Activated naive CD8-positive, alpha-beta T cell (primary cell): ENCODE measurements around the gene FNDC1.

Experiments used
- H3K27ac Mint-ChIP-seq: one replicate; pipeline ENCODE4 v1.8.0; 2021; ENCODE audit warnings: mixed read lengths
- H3K27me3 Mint-ChIP-seq: one replicate; pipeline ENCODE4 v1.8.0; 2021; ENCODE audit warnings: mixed read lengths
- H3K36me3 Mint-ChIP-seq: one replicate; pipeline ENCODE4 v1.8.0; 2021; ENCODE audit warnings: mixed read lengths
- H3K4me1 Mint-ChIP-seq: one replicate; pipeline ENCODE4 v1.8.0; 2021; ENCODE audit warnings: low read depth, mixed read lengths
- H3K4me3 Mint-ChIP-seq: one replicate; pipeline ENCODE4 v1.8.0; 2021; ENCODE audit warnings: mild to moderate bottlenecking, mixed read lengths
- H3K9me3 Mint-ChIP-seq: one replicate; pipeline ENCODE4 v1.8.0; 2021; ENCODE audit warnings: low read depth, mixed read lengths

FNDC1 gene

DNA sequence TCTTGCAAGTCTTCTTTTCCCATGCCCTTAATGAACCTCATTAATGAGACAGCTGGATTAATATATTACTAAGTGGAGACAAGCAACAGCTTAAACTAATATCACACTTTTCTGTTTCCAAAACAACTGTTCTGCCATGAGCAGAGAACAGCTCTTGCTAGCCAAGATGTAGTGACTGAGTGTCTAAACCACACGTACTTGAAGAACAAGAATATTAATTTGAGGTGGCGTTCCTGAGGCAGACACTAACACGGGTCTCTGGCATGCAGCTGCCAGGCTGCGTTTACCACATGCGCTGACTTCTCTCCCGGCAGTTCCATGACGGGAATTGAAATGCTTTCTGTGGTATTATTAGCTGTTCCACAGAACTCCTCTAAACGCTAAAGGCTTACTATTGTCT lies 80.6 kb downstream of the FNDC1 start:
- no peak overlapping the region for H3K4me3 Mint-ChIP-seq
- H3K27me3 Mint-ChIP-seq, result peaks cover 14% of the 10 kb centered on the region
- no peak overlapping the region for H3K27ac Mint-ChIP-seq
- no peaks in the 10 kb centered on the region for H3K4me1 Mint-ChIP-seq
- peaks cover 2% of the 10 kb centered on the region for H3K9me3 Mint-ChIP-seq
- H3K36me3 Mint-ChIP-seq, result peaks cover 1% of the 10 kb centered on the region

DNA sequence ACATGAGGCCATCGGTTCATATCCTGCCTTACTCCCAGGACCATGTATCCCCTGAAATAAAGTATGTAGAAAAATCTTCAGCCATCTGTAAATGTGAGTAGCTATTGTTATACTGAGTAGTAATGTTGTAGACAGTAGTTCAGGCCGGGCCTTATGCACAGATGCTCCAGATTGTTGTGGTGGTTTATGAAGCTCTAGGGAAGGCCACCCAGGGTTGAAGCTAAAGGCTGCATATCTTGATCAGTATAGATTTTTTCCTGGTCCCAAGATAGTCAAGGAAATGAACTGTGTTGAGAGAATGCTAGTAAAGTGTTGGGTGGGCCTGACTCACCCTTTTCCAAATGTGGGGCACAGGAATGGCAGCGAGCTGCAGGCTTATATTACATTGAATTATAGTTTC lies 81.4 kb downstream of the FNDC1 start:
- peaks cover 15% of the 10 kb centered on the region for H3K27me3 Mint-ChIP-seq

DNA sequence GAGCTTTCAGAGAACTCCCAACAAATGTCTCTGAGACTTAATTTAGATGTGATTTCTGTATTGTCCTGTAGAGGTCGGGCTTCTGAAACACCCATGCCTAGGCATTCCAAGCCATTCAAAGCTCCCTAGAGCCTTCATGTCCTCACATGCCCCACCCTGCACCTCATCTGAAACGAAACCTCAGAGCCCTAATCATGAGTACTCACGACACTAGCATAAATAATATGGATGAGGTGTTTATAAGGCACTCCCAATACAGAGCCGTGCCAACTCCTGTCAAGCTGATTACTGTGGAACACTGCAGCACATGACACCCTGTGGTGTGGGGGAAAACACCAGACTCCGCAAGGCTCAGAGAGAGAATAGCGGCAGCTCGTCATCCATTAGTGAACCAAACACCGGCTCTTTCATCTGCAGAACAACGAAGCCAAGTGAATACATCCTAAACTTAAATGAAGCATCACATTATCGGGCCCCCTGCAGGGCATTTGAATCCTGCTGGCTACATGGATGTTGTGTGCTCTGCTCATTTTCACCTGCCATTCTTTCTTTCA lies 83.8 kb downstream of the FNDC1 start:
- peaks cover 13% of the 10 kb centered on the region for H3K27me3 Mint-ChIP-seq
- H3K36me3 Mint-ChIP-seq, result no peaks in the 10 kb centered on the region
- H3K9me3 Mint-ChIP-seq, result no peaks in the 10 kb centered on the region
- no peak overlapping the region for H3K27ac Mint-ChIP-seq
- no peak overlapping the region for H3K4me3 Mint-ChIP-seq
- H3K4me1 Mint-ChIP-seq, result no peaks in the 10 kb centered on the region

More for the DNA sequence above, 81.4 kb downstream of the FNDC1 start:
- H3K9me3 Mint-ChIP-seq, result no peaks in the 10 kb centered on the region
- H3K4me3 Mint-ChIP-seq, result no peak overlapping the region
- no peaks in the 10 kb centered on the region for H3K4me1 Mint-ChIP-seq
- no peak overlapping the region for H3K27ac Mint-ChIP-seq
- no peaks in the 10 kb centered on the region for H3K36me3 Mint-ChIP-seq

DNA sequence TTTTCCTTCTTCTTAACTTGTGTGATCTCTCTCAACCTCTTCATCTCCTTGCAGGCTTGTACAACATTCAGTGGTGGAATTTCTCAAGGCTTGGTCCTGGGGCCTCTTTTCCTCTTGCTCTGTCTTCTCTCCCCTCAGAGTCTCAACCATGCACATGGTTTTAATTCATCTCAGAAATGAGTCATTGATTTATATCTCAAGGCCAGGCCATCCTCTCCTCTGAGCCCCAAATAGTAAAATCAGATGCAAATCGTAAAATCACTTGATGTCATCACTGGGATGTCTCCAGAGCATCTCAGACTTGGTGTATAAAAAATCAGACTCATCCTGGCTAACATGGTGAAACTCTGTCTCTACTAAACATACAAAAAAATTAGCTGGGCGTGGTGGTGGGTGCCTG lies 85.0 kb downstream of the FNDC1 start:
- H3K27ac Mint-ChIP-seq, result no peak overlapping the region
- no peak overlapping the region for H3K4me3 Mint-ChIP-seq
- H3K36me3 Mint-ChIP-seq, result no peaks in the 10 kb centered on the region
- no peaks in the 10 kb centered on the region for H3K9me3 Mint-ChIP-seq
- peaks cover 13% of the 10 kb centered on the region for H3K27me3 Mint-ChIP-seq
- no peaks in the 10 kb centered on the region for H3K4me1 Mint-ChIP-seq

DNA sequence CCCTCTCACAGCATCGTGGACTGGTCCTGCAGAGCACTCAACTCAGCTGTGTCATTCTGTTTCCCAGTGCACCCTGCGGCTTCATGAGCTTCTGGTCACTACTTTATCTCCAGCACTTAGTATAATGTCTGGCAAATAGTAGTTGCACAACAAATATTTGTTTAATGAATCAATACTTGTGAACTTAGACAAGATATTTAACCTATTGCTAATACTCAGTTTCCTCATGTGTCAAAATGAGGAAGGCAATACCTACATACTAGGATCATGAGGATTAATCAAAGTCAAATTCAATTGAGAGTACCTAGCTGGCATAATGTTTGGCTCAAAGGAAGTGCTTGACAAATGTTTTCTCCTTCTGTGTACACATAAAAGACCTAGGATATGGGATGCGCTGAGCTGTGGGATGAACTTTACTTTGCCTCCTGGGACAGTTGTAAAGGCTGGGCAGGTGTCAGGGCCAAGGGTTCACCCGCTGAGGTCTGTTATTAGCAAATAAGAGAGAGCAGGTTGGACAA lies 86.3 kb downstream of the FNDC1 start:
- no peaks in the 10 kb centered on the region for H3K36me3 Mint-ChIP-seq
- peaks cover 11% of the 10 kb centered on the region for H3K27me3 Mint-ChIP-seq

DNA sequence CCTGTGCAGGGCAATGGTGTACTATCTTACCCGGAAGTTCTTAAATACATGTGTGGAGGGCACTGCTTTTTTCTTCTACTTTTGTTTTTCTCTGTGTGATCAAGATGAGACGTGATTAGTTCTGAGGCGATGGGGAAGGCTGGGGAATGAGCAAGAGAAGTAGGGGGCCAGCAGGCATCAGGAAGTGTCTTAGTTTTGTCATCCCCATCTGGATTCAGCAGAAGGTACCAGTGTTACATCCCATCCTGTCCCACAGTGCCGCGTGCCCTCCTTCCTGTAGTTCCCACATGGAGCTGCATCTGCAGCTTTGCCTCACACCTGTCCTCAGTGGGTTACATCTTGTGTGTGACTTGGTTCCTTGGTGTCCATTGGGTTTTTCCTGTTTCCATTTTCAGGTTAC lies 86.9 kb downstream of the FNDC1 start:
- H3K27me3 Mint-ChIP-seq, result peaks cover 12% of the 10 kb centered on the region
- H3K4me1 Mint-ChIP-seq, result no peaks in the 10 kb centered on the region
- no peaks in the 10 kb centered on the region for H3K9me3 Mint-ChIP-seq
- no peaks in the 10 kb centered on the region for H3K36me3 Mint-ChIP-seq
- H3K4me3 Mint-ChIP-seq, result no peak overlapping the region
- H3K27ac Mint-ChIP-seq, result no peak overlapping the region

More for the DNA sequence above, 86.3 kb downstream of the FNDC1 start:
- Mint-ChIP-seq H3K9me3 (no peaks in the 10 kb centered on the region), H3K4me3 (no peak overlapping the region), H3K27ac (no peak overlapping the region), H3K4me1 (no peaks in the 10 kb centered on the region)

DNA sequence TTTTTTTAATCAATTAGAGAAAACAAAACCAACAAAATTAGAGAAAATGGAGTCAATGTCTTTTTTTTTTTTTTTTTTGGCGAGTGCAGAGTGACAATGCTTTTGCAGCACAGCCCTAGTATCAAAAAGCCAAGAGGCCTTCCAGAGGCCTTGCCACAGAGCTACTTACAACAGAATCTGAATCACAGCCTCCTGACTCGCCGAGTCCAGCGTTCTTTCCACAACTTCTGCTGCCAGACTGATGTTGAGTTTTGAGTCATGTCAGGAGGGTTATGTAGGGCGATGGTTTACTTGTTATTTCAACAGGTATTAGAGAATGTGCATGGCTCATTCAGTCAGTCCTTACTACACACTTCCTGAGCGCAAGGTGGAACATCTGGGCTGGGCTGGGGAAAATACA lies 88.6 kb downstream of the FNDC1 start:
- Mint-ChIP-seq H3K27me3 (peaks cover 12% of the 10 kb centered on the region), H3K27ac (no peak overlapping the region), H3K9me3 (no peaks in the 10 kb centered on the region)

DNA sequence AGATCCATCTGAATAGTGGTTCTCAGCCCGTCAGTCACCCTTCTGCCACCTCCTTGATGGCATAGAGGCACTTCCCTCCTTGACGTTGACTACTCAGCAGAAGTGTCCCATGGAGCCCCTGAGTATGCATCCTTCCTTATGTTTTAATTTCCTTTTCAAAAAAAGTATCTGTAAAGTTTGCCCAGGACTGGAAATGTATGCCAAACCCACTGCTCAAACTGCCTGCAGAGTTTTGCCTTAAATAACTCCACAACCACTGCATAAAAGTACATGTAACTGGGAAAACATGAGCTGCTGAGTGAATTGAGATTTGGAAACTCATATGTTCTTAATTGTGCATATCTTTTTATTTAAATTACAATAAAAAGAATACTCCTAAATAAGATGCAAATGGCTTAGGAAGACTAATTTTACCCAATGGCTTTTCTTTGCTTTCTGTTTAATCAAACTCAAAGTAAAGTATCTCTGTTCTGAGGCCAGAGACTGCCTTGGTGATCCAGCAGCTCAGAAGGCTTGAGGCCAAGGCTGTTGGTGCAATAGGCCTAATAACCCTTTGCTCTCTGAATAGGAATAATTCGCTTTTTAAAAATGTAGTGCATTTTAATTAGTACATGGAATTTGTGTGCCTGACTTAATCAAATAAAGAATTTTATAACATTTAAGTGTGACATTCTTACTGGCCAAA lies 90.4 kb downstream of the FNDC1 start:
- no peaks in the 10 kb centered on the region for H3K36me3 Mint-ChIP-seq
- H3K4me1 Mint-ChIP-seq, result no peaks in the 10 kb centered on the region
- H3K9me3 Mint-ChIP-seq, result no peaks in the 10 kb centered on the region
- H3K27ac Mint-ChIP-seq, result no peak overlapping the region
- H3K27me3 Mint-ChIP-seq, result peaks cover 11% of the 10 kb centered on the region
- H3K4me3 Mint-ChIP-seq, result no peak overlapping the region

More for the DNA sequence above, 88.6 kb downstream of the FNDC1 start:
- Mint-ChIP-seq H3K4me3 (no peak overlapping the region), H3K4me1 (no peaks in the 10 kb centered on the region), H3K36me3 (no peaks in the 10 kb centered on the region)

DNA sequence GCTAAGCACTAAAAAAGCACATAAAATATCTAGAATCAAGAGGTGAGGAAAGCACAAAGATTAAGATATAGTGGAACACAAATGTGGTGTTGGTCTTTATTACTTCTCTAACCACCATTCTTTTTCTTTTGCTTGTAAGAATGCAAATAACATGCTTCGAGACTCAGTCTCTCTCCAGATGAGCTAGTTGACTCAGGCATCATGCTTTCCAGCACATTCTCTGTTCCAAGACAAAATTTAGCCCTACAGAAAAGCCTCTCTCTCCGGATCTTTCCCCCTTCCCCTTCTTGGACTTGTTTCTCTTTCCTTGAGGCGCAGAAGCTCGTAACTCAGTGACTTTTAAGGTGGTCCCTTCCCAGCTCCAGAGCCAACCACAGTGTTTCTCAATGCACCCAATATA lies 91.0 kb downstream of the FNDC1 start:
- Mint-ChIP-seq H3K4me3 (no peak overlapping the region), H3K36me3 (no peaks in the 10 kb centered on the region), H3K9me3 (no peaks in the 10 kb centered on the region), H3K27me3 (peaks cover 11% of the 10 kb centered on the region), H3K4me1 (no peaks in the 10 kb centered on the region), H3K27ac (no peak overlapping the region)

DNA sequence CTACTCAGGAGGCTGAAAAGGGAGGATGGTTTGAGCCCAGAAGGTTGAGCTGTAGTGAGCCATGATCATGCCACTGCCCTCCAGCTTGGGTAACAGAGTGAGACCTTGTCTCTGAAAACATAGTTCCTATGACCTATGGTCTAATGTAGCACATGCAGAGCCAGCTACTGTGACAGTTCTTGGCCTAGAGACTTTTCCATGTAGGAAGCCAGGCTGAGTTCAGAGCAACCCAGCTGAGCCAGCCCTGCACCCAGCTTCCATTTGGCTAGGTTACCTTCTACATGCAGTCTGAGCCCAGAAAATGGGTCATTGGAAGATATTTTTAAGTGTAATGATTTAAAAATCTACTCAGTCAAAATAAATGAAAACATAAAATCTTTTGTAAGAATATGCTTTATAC lies 92.8 kb downstream of the FNDC1 start:
- Mint-ChIP-seq H3K9me3 (peaks cover under 1% of the 10 kb centered on the region), H3K36me3 (no peaks in the 10 kb centered on the region), H3K4me1 (no peaks in the 10 kb centered on the region), H3K4me3 (no peak overlapping the region), H3K27ac (no peak overlapping the region), H3K27me3 (peaks cover 11% of the 10 kb centered on the region)

DNA sequence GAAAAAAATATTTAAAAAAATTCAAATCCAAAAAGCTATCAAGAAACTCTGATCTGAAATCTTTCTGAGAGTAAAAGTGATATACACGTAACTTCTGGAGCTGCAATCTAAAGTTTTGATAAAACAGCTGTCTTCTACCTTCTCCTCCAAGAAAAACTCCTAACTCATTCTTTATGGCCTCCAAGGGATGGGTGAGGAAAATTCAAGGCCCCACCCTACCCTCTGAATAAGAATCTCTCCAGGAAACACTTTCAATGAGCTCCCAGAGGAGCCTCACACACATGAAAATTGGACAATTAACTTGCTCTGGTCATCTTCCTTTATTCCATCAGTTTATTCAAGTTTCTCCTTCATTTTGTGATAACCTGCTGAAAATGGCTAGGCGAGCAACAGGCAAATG lies 93.4 kb downstream of the FNDC1 start:
- H3K9me3 Mint-ChIP-seq, result peaks cover 3% of the 10 kb centered on the region
- H3K27me3 Mint-ChIP-seq, result peaks cover 14% of the 10 kb centered on the region
- H3K4me1 Mint-ChIP-seq, result no peaks in the 10 kb centered on the region
- no peak overlapping the region for H3K4me3 Mint-ChIP-seq
- H3K36me3 Mint-ChIP-seq, result no peaks in the 10 kb centered on the region
- no peak overlapping the region for H3K27ac Mint-ChIP-seq

DNA sequence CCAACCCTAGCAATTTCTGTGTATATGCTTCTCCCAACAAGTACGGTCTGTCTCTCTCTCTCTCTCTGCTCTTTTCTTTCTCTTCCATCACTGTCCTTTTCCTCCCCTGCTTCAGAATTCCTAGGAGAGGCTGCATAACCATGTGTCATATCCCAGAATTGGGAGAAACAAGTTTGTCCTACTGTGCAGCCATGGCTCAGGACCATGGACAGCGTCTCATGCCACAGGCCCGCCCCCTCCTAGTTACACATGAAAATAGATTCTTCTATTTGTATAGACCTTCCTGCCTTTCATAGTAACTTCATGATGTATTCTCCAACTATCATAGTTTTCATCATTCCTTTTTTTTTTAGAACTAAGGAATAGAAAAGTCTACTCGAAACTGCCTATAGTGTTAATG lies 98.0 kb downstream of the FNDC1 start:
- Mint-ChIP-seq H3K4me1 (no peaks in the 10 kb centered on the region), H3K36me3 (no peaks in the 10 kb centered on the region), H3K27me3 (peaks cover 14% of the 10 kb centered on the region), H3K27ac (no peak overlapping the region), H3K4me3 (no peak overlapping the region), H3K9me3 (peaks cover 3% of the 10 kb centered on the region)

DNA sequence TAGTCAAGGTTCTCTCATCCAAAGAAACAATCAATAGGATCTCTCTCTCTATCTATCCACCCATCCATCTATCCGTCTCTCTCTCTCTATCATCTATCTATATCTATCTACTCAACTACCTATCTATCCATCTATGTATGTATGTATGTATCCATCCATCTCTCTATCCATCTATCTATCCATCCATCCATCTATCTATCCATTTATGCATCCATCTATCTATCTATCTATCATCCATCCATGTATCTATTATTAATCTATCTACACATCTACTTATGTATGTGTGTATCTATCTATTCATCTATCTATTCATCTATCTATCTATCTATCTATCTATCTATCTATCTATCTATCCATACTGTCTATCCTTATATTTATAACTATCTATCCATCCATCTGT lies 99.3 kb downstream of the FNDC1 start:
- Mint-ChIP-seq H3K27me3 (peaks cover 14% of the 10 kb centered on the region), H3K36me3 (no peaks in the 10 kb centered on the region), H3K27ac (no peak overlapping the region), H3K9me3 (peaks cover 3% of the 10 kb centered on the region), H3K4me3 (no peak overlapping the region), H3K4me1 (no peaks in the 10 kb centered on the region)

DNA sequence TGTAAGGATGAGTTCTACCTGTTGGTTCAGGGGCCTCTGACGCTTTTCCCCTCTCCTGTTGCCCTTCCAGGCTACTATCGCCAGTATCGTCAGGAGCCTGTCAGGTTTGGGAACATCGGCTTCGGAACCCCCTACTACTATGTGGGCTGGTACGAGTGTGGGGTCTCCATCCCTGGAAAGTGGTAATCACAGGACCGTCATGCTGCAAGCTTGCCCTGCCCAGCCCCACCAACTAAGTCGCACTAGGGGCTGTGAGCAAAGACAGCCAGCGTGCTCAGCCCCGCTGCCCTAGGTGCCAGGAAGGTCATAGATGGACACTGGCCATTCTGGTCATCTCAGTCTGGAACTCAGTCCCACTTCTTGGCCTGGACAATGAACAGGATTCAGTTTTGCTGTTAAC lies 102.1 kb downstream of the FNDC1 start:
- H3K27ac Mint-ChIP-seq, result no peak overlapping the region
- H3K36me3 Mint-ChIP-seq, result no peaks in the 10 kb centered on the region
- H3K4me1 Mint-ChIP-seq, result no peaks in the 10 kb centered on the region
- H3K4me3 Mint-ChIP-seq, result no peak overlapping the region
- peaks cover 3% of the 10 kb centered on the region for H3K9me3 Mint-ChIP-seq
- peaks cover 11% of the 10 kb centered on the region for H3K27me3 Mint-ChIP-seq

DNA sequence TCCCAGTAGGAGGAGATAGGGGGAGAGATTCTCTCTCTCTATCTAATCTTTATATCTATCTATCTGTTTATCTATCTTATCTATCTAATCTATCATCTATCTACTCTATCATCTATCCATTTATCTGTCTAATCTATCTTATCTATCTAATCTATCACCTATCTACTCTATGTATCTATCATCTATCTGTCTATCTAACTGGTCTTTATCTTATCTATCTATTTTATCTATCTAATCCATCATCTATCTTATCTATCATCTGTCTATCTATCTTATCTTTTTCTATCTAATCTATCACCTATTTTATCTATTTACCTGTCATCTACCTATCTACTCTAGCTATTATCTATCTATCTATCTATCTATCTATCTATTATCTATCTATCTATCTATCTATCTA lies 109.4 kb downstream of the FNDC1 start:
- no peaks in the 10 kb centered on the region for H3K4me1 Mint-ChIP-seq
- peaks cover 10% of the 10 kb centered on the region for H3K27me3 Mint-ChIP-seq
- no peaks in the 10 kb centered on the region for H3K9me3 Mint-ChIP-seq
- H3K36me3 Mint-ChIP-seq, result no peaks in the 10 kb centered on the region
- no peak overlapping the region for H3K4me3 Mint-ChIP-seq
- no peak overlapping the region for H3K27ac Mint-ChIP-seq

DNA sequence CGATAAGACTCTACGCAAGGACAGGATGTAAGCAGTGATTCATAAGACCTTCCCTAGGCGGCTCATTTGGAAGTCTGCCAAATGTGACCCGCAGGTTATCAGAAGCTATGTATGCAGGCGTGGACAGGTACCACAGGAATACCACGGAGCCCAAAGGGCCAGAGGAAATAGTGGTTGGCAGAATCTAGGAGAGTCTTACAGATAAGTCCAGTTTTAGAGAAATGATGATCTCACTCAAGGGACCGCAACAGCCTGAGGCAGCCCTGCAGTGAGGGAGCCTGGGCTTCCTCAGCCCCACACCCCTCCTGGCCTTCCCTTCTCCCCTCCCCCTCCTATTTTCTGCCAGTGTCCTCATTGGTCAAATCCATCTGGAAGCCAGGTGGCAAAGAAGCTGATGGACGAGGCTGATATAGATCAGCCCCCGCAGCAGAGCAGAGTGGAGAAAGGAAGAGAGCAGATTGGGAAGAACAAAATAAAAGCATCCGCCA lies 110.6 kb downstream of the FNDC1 start:
- Mint-ChIP-seq H3K4me3 (no peak overlapping the region), H3K9me3 (no peaks in the 10 kb centered on the region), H3K36me3 (no peaks in the 10 kb centered on the region), H3K27ac (no peak overlapping the region), H3K4me1 (no peaks in the 10 kb centered on the region), H3K27me3 (peaks cover 10% of the 10 kb centered on the region)
